ENCODE measurements around the gene ANKRD12.

The ANKRD12 gene

DNA sequence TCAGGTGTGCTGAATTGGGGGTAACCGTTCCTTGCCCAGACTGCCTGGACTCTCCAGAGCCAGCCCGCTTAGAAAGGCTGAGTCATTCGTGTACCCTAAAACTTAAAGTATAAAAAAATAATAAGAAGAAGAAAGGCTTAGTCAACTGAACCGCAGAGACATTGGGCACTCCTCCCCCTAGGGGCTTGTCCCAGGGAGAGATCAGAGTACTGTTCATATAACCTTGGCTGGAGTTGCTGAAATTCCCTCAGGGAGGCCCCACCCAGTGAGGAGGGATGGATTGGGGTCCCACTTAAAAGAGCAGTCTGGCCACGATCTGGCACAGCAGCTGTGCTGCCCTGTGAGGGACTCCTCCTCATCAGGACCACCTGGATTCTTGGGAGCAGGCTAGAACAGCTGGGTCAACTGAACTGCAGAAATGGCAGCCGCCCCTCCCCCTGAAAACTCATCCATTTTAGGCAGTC is 37.2 kb downstream of the ANKRD12 start:
- DNase-seq (ENCODE audit: low read depth), result no peak
- TF ChIP-seq, protein P1, sequence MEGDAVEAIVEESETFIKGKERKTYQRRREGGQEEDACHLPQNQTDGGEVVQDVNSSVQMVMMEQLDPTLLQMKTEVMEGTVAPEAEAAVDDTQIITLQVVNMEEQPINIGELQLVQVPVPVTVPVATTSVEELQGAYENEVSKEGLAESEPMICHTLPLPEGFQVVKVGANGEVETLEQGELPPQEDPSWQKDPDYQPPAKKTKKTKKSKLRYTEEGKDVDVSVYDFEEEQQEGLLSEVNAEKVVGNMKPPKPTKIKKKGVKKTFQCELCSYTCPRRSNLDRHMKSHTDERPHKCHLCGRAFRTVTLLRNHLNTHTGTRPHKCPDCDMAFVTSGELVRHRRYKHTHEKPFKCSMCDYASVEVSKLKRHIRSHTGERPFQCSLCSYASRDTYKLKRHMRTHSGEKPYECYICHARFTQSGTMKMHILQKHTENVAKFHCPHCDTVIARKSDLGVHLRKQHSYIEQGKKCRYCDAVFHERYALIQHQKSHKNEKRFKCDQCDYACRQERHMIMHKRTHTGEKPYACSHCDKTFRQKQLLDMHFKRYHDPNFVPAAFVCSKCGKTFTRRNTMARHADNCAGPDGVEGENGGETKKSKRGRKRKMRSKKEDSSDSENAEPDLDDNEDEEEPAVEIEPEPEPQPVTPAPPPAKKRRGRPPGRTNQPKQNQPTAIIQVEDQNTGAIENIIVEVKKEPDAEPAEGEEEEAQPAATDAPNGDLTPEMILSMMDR (IDR thresholded peaks at IDR 0.05; ENCODE audit: low read depth, low read length, missing control alignments), result no peak
- H3K4me3 ChIP-seq (ENCODE audit: low read depth, low read length), result no peak overlapping the region
- in situ Hi-C loops (cut with HindIII; ENCODE audit: low sequenced_read_pairs), result no loop called here

DNA sequence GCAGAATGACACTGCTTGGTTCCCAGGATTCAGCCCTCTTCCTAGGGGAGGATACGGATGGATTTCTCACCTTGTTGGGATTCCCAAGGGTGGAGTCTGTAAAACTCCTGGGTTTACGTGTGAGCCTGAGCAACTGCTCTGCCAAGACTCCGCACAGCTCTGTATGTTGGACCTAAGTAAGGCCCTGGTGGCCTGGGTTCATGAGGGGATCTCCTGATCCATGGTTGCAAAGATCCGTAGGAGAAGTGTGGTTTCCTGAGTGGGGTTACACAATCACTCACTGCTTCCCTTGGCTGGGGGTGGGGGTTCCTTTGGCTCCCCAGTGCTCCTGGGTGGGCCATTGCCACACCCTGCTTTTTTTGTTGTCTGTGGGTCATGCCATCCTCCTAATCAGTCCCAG is 37.7 kb downstream of the ANKRD12 start:
- in situ Hi-C loops (cut with HindIII; ENCODE audit: low sequenced_read_pairs), result no loop called here
- DNase-seq (ENCODE audit: low read depth), result no peak
- H3K4me3 ChIP-seq (ENCODE audit: low read depth, low read length), result no peak overlapping the region
- TF ChIP-seq, protein P1 (IDR thresholded peaks at IDR 0.05; ENCODE audit: low read depth, low read length, missing control alignments), result no peak

DNA sequence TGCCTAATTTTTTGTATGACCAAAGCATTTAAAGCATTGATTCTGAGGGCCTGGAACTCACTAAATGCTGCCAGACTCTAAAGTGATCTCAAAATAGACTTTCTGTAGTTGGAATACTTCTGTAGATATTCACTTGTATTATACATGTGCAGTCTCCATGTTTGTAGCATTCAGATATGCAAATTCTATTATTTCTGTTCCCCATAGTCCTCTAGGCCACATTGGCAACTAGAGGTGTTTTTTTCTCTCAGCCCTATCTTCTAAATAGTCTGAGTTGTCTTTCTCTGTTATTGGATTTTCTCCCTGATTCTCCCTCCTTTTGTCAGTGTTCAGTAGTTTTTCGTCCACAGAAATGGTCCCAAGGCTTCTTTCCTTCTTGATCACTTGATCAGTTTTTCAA is 38.5 kb downstream of the ANKRD12 start:
- in situ Hi-C loops (cut with HindIII; ENCODE audit: low sequenced_read_pairs), result no loop called here
- no peak overlapping the region for H3K4me3 ChIP-seq (ENCODE audit: low read depth, low read length)
- TF ChIP-seq, protein P1 (IDR thresholded peaks at IDR 0.05; ENCODE audit: low read depth, low read length, missing control alignments), result no peak
- no peak for DNase-seq (ENCODE audit: low read depth)

DNA sequence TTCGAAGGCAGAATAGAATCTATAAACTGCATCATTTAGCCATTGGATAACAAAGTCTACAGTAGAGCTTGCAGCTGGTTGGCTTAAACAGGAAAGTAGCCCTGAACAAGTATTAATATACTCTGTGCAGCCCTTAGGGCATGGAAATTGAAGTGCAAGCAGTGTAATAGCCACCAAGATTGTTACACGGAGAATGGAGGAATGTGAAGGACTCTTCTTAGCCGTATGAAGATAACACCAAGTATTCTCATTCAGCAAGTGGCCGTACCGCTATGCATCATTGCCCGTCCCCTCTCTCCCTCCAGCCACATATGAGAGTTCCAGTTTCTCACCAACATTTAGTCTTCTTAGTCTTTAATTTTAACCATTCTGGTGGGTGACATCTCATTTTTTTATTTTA is 40.5 kb downstream of the ANKRD12 start:
- TF ChIP-seq, protein P1 (IDR thresholded peaks at IDR 0.05; ENCODE audit: low read depth, low read length, missing control alignments), result no peak
- no peak overlapping the region for H3K4me3 ChIP-seq (ENCODE audit: low read depth, low read length)
- in situ Hi-C loops (cut with HindIII; ENCODE audit: low sequenced_read_pairs), result no loop called here
- no peak for DNase-seq (ENCODE audit: low read depth)

DNA sequence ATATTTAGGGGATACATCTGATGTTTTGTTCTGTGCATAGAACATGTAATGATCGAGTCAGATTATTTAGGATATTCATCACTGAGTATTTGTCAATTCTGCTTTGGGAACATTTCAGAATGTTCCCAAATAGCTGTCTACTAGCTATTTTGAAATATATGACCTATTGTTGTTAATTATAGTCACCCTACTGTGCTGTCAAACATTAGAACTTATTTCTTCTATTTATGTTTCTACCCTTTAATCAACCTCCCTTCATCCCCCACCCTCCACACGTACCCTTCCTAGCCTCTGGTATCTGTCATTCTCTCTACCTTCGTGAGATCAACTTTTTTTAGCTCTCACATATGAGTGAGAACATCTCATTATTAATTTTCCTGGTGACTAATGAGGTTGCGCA is 40.9 kb downstream of the ANKRD12 start:
- H3K4me3 ChIP-seq (ENCODE audit: low read depth, low read length), result no peak overlapping the region
- in situ Hi-C loops (cut with HindIII; ENCODE audit: low sequenced_read_pairs), result no loop called here
- DNase-seq (ENCODE audit: low read depth), result no peak
- TF ChIP-seq, protein P1 (IDR thresholded peaks at IDR 0.05; ENCODE audit: low read depth, low read length, missing control alignments), result no peak

DNA sequence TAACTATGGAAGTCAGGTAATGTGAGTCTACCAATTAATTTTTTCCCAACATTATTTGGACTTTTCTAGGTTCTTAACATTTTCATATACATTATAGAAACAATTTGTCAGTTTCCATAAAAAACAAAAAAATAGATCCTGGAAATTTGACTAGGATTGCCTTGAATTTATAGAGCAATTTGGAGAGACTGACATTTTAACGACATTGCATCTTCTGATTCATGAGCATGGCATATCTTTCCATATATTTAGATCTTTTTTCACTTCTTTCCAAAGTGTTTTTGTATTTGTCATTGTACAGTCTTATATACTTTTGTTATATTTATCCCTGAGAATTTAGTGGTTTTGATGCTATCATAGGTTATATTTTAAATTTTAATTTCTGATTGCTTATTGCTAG is 42.0 kb downstream of the ANKRD12 start:
- no peak overlapping the region for H3K4me3 ChIP-seq (ENCODE audit: low read depth, low read length)
- in situ Hi-C loops (cut with HindIII; ENCODE audit: low sequenced_read_pairs), result no loop called here
- DNase-seq (ENCODE audit: low read depth), result no peak
- TF ChIP-seq, protein P1 (IDR thresholded peaks at IDR 0.05; ENCODE audit: low read depth, low read length, missing control alignments), result no peak

DNA sequence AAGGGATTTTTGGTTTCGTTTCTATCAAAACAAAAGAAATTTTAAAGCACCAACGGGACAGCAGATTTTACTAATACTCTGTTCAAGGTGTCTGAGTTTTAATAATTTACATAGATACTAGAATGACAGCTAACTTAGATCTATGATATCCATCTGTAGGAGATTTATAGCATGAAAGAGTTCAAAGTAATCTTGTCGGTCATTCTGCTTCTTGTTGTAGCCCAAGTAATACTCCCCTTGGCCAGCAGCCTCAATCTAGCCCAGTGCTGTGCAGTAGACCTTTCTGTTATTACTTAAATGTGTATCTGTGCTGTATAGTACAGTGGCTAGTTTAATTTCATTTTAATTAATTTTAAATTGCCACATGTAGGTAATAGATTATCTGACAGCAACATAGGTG is 44.7 kb downstream of the ANKRD12 start:
- no peak for DNase-seq (ENCODE audit: low read depth)
- in situ Hi-C loops (cut with HindIII; ENCODE audit: low sequenced_read_pairs), result loop anchor here (5.0 kb wide), 1 partner anchor 44 kb away; the partner anchor contains the start of gene ANKRD12
- no peak overlapping the region for H3K4me3 ChIP-seq (ENCODE audit: low read depth, low read length)
- TF ChIP-seq, protein P1 (IDR thresholded peaks at IDR 0.05; ENCODE audit: low read depth, low read length, missing control alignments), result no peak

Measured in astrocyte of the cerebellum (primary cell).